ENCODE measurements around the gene GNA12.
"Not testable (repeated sequence)": the region's sequence is repeated elsewhere in the genome, so short reads cannot be mapped to it uniquely, and the experiment has no call there.

GNA12 gene

GRCh38 chr7:2751086-2751485, 93.0 kb downstream of the GNA12 start:
- DNase-seq (ENCODE audit: low spot score), result no peak

GRCh38 chr7:2750004-2750407, 94.1 kb downstream of the GNA12 start:
- DNase-seq (ENCODE audit: low spot score), result no peak

GRCh38 chr7:2748684-2749083, 95.4 kb downstream of the GNA12 start:
- DNase-seq (ENCODE audit: low spot score), result not testable (repeated sequence)

- DNase-seq (ENCODE audit: low spot score), result not testable (repeated sequence)
Observed at GRCh38 chr7:2743523-2744185, 100.5 kb downstream of the GNA12 start.

- DNase-seq (ENCODE audit: low spot score), result no peak
Observed at GRCh38 chr7:2738766-2739549, 105.2 kb downstream of the GNA12 start.

GRCh38 chr7:2737771-2738540, 106.2 kb downstream of the GNA12 start:
- DNase-seq (ENCODE audit: low spot score), result no peak

GRCh38 chr7:2737005-2737743, 106.9 kb downstream of the GNA12 start:
- DNase-seq (ENCODE audit: low spot score), result not testable (repeated sequence)

GRCh38 chr7:2736411-2736914, 107.6 kb downstream of the GNA12 start:
- DNase-seq (ENCODE audit: low spot score), result no peak

GRCh38 chr7:2735744-2736143, 108.4 kb downstream of the GNA12 start:
- DNase-seq (ENCODE audit: low spot score), result no peak

- DNase-seq (ENCODE audit: low spot score), result peak; percentile 80
Observed at GRCh38 chr7:2734751-2735571, 109.1 kb downstream of the GNA12 start.

- DNase-seq (ENCODE audit: low spot score), result no peak
Observed at GRCh38 chr7:2734084-2734686, 109.9 kb downstream of the GNA12 start.

- peak; percentile 94 for DNase-seq (ENCODE audit: low spot score)
Observed at GRCh38 chr7:2732959-2733584, 111.0 kb downstream of the GNA12 start.

- no peak for DNase-seq (ENCODE audit: low spot score)
Observed at GRCh38 chr7:2732388-2732787, 111.7 kb downstream of the GNA12 start.

GRCh38 chr7:2730846-2731770, 113.0 kb downstream of the GNA12 start:
- no peak for DNase-seq (ENCODE audit: low spot score)

GRCh38 chr7:2729893-2730716, 114.0 kb downstream of the GNA12 start:
- no peak for DNase-seq (ENCODE audit: low spot score)

- no peak for DNase-seq (ENCODE audit: low spot score)
Observed at GRCh38 chr7:2729031-2729892, 114.8 kb downstream of the GNA12 start.
